ENCODE results near the gene SLC22A16.
"Not testable (repeated sequence)": the region's sequence is repeated elsewhere in the genome, so short reads cannot be mapped to it uniquely, and the experiment has no call there.

SLC22A16 gene

GRCh38 chr6:110467566-110468140 lies 8.8 kb downstream of the SLC22A16 start:
- TF ChIP-seq CTCF (IDR thresholded peaks at IDR 0.05; ENCODE audit: control insufficient read depth, insufficient read depth, low read depth, low read length, missing control alignments): no peak
- no peak overlapping the region for H3K4me3 ChIP-seq (ENCODE audit: control insufficient read depth, low read depth, low read length)
- no peak for DNase-seq (ENCODE audit: low read depth)

- DNase-seq (ENCODE audit: low read depth): no peak
- no peak overlapping the region for H3K4me3 ChIP-seq (ENCODE audit: control insufficient read depth, low read depth, low read length)
- no peak for TF ChIP-seq CTCF (IDR thresholded peaks at IDR 0.05; ENCODE audit: control insufficient read depth, insufficient read depth, low read depth, low read length, missing control alignments)
Observed at GRCh38 chr6:110462884-110463481, 13.4 kb downstream of the SLC22A16 start.

GRCh38 chr6:110461376-110461775 lies 15.0 kb downstream of the SLC22A16 start:
- no peak for TF ChIP-seq CTCF (IDR thresholded peaks at IDR 0.05; ENCODE audit: control insufficient read depth, insufficient read depth, low read depth, low read length, missing control alignments)
- H3K4me3 ChIP-seq (ENCODE audit: control insufficient read depth, low read depth, low read length): no peak overlapping the region
- DNase-seq (ENCODE audit: low read depth): no peak

GRCh38 chr6:110459137-110459536 lies 17.3 kb downstream of the SLC22A16 start:
- DNase-seq (ENCODE audit: low read depth): no peak
- no peak overlapping the region for H3K4me3 ChIP-seq (ENCODE audit: control insufficient read depth, low read depth, low read length)
- no peak for TF ChIP-seq CTCF (IDR thresholded peaks at IDR 0.05; ENCODE audit: control insufficient read depth, insufficient read depth, low read depth, low read length, missing control alignments)

- H3K4me3 ChIP-seq (ENCODE audit: control insufficient read depth, low read depth, low read length): no peak overlapping the region
- no peak for DNase-seq (ENCODE audit: low read depth)
- TF ChIP-seq CTCF (IDR thresholded peaks at IDR 0.05; ENCODE audit: control insufficient read depth, insufficient read depth, low read depth, low read length, missing control alignments): no peak
Observed at GRCh38 chr6:110458476-110458875, 17.9 kb downstream of the SLC22A16 start.

GRCh38 chr6:110457567-110458175 lies 18.7 kb downstream of the SLC22A16 start:
- peak; percentile 38 for TF ChIP-seq CTCF (IDR thresholded peaks at IDR 0.05; ENCODE audit: control insufficient read depth, insufficient read depth, low read depth, low read length, missing control alignments)
- not testable (repeated sequence) for H3K4me3 ChIP-seq (ENCODE audit: control insufficient read depth, low read depth, low read length); DNase-seq (ENCODE audit: low read depth)

All from AG09309 (cell line).